Testis (tissue), 2 donors: Measurements from ENCODE around the gene NMNAT3.

Experiments
- POLR2A ChIP-seq: fragments of 450-650 bp; IDR thresholded peaks from one replicate; pipeline ENCODE4 v1.6.1; 2017; ENCODE audit warnings: antibody characterized with exemption, mild to moderate bottlenecking, moderate library complexity
- TF ChIP-seq, protein P1 (sequence below), 3 experiments: fragments of 450-650 bp in 2 of 3; fragments of 200-600 bp in 1 of 3; sonication (generic) in 1 of 3; IDR thresholded peaks; one replicate each; pipeline ENCODE4 v1.5.1; 2016 to 2019; ENCODE audit warnings: antibody characterized with exemption in 3 of 3, mild to moderate bottlenecking in 2 of 3, moderate library complexity in 1 of 3

DNA sequence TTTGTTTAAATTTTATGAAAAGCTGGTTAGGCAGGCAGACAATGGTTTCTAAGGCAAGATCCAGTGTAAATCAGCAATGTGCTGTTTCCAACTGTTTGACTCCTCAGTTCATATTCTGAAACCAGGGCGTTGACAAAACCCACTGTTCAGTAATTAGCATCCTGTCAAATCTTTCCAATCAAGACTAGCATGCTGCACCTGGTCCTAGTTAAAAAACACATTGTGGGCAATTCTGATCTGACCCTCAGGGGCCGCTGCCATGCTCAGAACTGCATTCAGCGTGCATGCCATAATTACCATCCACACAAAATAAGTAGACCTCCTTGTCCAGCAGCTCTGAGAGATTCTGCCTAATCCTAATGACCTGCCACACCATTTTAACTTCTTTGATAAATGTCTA lies 117.4 kb downstream of the NMNAT3 start:
- TF ChIP-seq, protein P1, sequence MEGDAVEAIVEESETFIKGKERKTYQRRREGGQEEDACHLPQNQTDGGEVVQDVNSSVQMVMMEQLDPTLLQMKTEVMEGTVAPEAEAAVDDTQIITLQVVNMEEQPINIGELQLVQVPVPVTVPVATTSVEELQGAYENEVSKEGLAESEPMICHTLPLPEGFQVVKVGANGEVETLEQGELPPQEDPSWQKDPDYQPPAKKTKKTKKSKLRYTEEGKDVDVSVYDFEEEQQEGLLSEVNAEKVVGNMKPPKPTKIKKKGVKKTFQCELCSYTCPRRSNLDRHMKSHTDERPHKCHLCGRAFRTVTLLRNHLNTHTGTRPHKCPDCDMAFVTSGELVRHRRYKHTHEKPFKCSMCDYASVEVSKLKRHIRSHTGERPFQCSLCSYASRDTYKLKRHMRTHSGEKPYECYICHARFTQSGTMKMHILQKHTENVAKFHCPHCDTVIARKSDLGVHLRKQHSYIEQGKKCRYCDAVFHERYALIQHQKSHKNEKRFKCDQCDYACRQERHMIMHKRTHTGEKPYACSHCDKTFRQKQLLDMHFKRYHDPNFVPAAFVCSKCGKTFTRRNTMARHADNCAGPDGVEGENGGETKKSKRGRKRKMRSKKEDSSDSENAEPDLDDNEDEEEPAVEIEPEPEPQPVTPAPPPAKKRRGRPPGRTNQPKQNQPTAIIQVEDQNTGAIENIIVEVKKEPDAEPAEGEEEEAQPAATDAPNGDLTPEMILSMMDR (IDR thresholded peaks at IDR 0.05), result no peak
- no peak for TF ChIP-seq POLR2A
